OCI-LY7 (cell line): ENCODE measurements around the gene TERB1. TPM values are rescaled to one million over a fixed set of nuclear protein-coding genes. Genes with fewer than 3 reads are reported as not detected.
A peak's percentile ranks its signal among the peaks of the same experiment; 100 is the strongest.

Experiments used
- BruUV-seq: library from RNA; stranded (reverse); fragments of 400-500 nt; replicated peaks from 2 replicates; lab custom pipeline; 2021; lab: Mats Ljungman, UMichigan
- CTCF ChIA-PET: fragments of 300-600 bp; sonication (Branson Sonifier 250); formaldehyde crosslinking; loops from one replicate; lab custom pipeline; 2022; ENCODE audit warnings: antibody characterized with exemption; ENCODE audit not compliant: unreplicated experiment; lab: Charles Lee
- POLR2A ChIA-PET: fragments of 300-600 bp; sonication (Branson Sonifier 250); formaldehyde crosslinking; loops from one replicate; lab custom pipeline; 2022; ENCODE audit warnings: antibody characterized with exemption; lab: Charles Lee
- DNase-seq: peaks from one replicate; pipeline ENCODE4 v3.0.0-alpha.2; 2015; ENCODE audit warnings: low spot score
- H2AFZ ChIP-seq: fragments of 200-600 bp; sonication (generic), shearing (Covaris generic); 2 replicates; pipeline ENCODE4 v1.6.1; 2014; ENCODE audit warnings: mild to moderate bottlenecking, antibody characterized with exemption, low read length, moderate library complexity
- H3K27ac ChIP-seq: fragments of 200-600 bp; sonication (generic); 2 replicates; pipeline ENCODE4 v1.5.1; 2014; ENCODE audit warnings: mixed run types, low read depth, mild to moderate bottlenecking, moderate library complexity, low read length, inconsistent platforms; ENCODE audit not compliant: poor library complexity, severe bottlenecking
- H3K36me3 ChIP-seq: fragments of 200-600 bp; sonication (generic); 2 replicates; pipeline ENCODE4 v1.6.1; 2014; ENCODE audit warnings: mild to moderate bottlenecking, antibody characterized with exemption, low read length, moderate library complexity, mixed read lengths; ENCODE audit not compliant: insufficient read depth
- H3K4me1 ChIP-seq: fragments of 200-600 bp; sonication (generic); 2 replicates; pipeline ENCODE4 v1.5.1; 2014; ENCODE audit warnings: mild to moderate bottlenecking, low read length; ENCODE audit not compliant: insufficient read depth, poor library complexity, severe bottlenecking
- H3K4me2 ChIP-seq: fragments of 200-600 bp; sonication (generic); 2 replicates; pipeline ENCODE4 v1.6.1; 2014; ENCODE audit warnings: mild to moderate bottlenecking, low read length
- H3K4me3 ChIP-seq: fragments of 200-600 bp; sonication (generic); 2 replicates; pipeline ENCODE4 v1.5.1; 2014; ENCODE audit warnings: mild to moderate bottlenecking, low read depth, low read length; ENCODE audit not compliant: poor library complexity, severe bottlenecking
- H3K79me2 ChIP-seq: fragments of 200-600 bp; sonication (generic); 2 replicates; pipeline ENCODE4 v1.6.1; 2016; ENCODE audit warnings: low read depth, mild to moderate bottlenecking, low read length, moderate library complexity, mixed read lengths; ENCODE audit not compliant: insufficient read depth
- H3K9me2 ChIP-seq: fragments of 200-600 bp; sonication (generic); 2 replicates; pipeline ENCODE4 v1.6.1; 2016; ENCODE audit warnings: mild to moderate bottlenecking, low read length, mixed read lengths; ENCODE audit not compliant: insufficient read depth
- H3K9me3 ChIP-seq: fragments of 200-600 bp; sonication (generic); 2 replicates; pipeline ENCODE4 v1.6.1; 2014; ENCODE audit warnings: mild to moderate bottlenecking, mixed run types, low read length, mixed read lengths
- H4K20me1 ChIP-seq: fragments of 200-600 bp; sonication (generic); 2 replicates; pipeline ENCODE4 v1.6.1; 2014; ENCODE audit warnings: mild to moderate bottlenecking, antibody characterized with exemption, low read length, moderate library complexity, mixed read lengths; ENCODE audit not compliant: insufficient read depth
- CTCF ChIP-seq: fragments of 200-600 bp; sonication (generic); conservative IDR thresholded peaks from 2 replicates; pipeline ENCODE4 v1.5.1; 2014; ENCODE audit warnings: mild to moderate bottlenecking, antibody characterized with exemption, low read length, moderate library complexity, mixed read lengths
- EZH2phosphoT487 ChIP-seq: fragments of 200-600 bp; sonication (generic); IDR thresholded peaks from 2 replicates; pipeline ENCODE4 v1.6.1; 2018; ENCODE audit warnings: low read depth, borderline replicate concordance, mild to moderate bottlenecking, mixed run types, antibody characterized with exemption, low read length, moderate library complexity, mixed read lengths
- intact Hi-C: fragments of 100-400 bp; cut with micrococcal nuclease; formaldehyde crosslinking; loops from one replicate; pipeline ENCODE4 v1.10.0; 2022; ENCODE audit not compliant: unreplicated experiment
- total RNA-seq, 2 experiments: library from RNA; depleted of rRNA in 1 of 2; stranded (reverse); fragments of >200 nt in 1 of 2; shearing (Covaris generic) in 1 of 2; gene quantifications; 2 replicates each; pipeline ENCODE4 v1.2.3, GENCODE V29; 2014 to 2022

Gene TERB1
- total RNA-seq, 2 experiments from 2014 or later, result 0.17 TPM; not detected in 1

GRCh38 chr16:66849549-66849948 lies 48.2 kb upstream of the TERB1 start:
- no peaks in the 10 kb centered on the region for H3K79me2 ChIP-seq
- ChIA-PET CTCF (no interaction called here), POLR2A (interaction anchor here (0.6 to 0.7 kb wide), 3 partner anchors 10 to 1091 kb away, joined by 3 to 6 read pairs (median 4); no protein-coding TSS in a partner anchor)
- H3K4me2 ChIP-seq, result no peak overlapping the region
- no peak for TF ChIP-seq EZH2phosphoT487
- TF ChIP-seq CTCF, result peak; percentile 24; the same call in 1 of the 2 replicates
- no TSS peak for BruUV-seq
- peaks cover 3% of the 10 kb centered on the region for H3K4me1 ChIP-seq
- no peaks in the 10 kb centered on the region for H4K20me1 ChIP-seq
- H3K27ac ChIP-seq, result no peak overlapping the region
- DNase-seq, result no peak
- H3K9me2 ChIP-seq, result no peaks in the 10 kb centered on the region
- no peak overlapping the region for H2AFZ ChIP-seq
- no peaks in the 10 kb centered on the region for H3K9me3 ChIP-seq
- no peak overlapping the region for H3K4me3 ChIP-seq
- H3K36me3 ChIP-seq, result no peaks in the 10 kb centered on the region
- intact Hi-C loops, result no loop called here

GRCh38 chr16:66849021-66849420 lies 47.6 kb upstream of the TERB1 start:
- Histone ChIP-seq H3K27ac (no peak overlapping the region), H3K36me3 (no peaks in the 10 kb centered on the region), H4K20me1 (no peaks in the 10 kb centered on the region), H3K4me3 (no peak overlapping the region), H3K9me2 (no peaks in the 10 kb centered on the region), H3K4me2 (no peak overlapping the region), H3K4me1 (peaks cover 3% of the 10 kb centered on the region), H3K79me2 (no peaks in the 10 kb centered on the region), H2AFZ (no peak overlapping the region), H3K9me3 (no peaks in the 10 kb centered on the region)
- TF ChIP-seq EZH2phosphoT487, result no peak
- no peak for TF ChIP-seq CTCF
- DNase-seq, result no peak
- intact Hi-C loops, result no loop called here
- no TSS peak for BruUV-seq
- ChIA-PET POLR2A (interaction anchor here (0.6 kb wide), 1 partner anchor 11 kb away, joined by 3 read pairs; no protein-coding TSS in a partner anchor), CTCF (interaction anchor here (1.1 kb wide), 1 partner anchor 18 kb away, joined by 4 read pairs; the partner anchor contains the start of gene NAE1)

- Histone ChIP-seq H3K79me2 (no peaks in the 10 kb centered on the region), H3K36me3 (no peaks in the 10 kb centered on the region), H3K27ac (no peak overlapping the region), H3K4me3 (no peak overlapping the region), H3K9me3 (no peaks in the 10 kb centered on the region), H3K4me2 (no peak overlapping the region), H2AFZ (no peak overlapping the region), H3K9me2 (no peaks in the 10 kb centered on the region), H3K4me1 (peaks cover 3% of the 10 kb centered on the region), H4K20me1 (no peaks in the 10 kb centered on the region)
- intact Hi-C loops, result no loop called here
- CTCF ChIA-PET, result interaction anchor here (0.5 to 1.1 kb wide), 2 partner anchors 18 kb away, joined by 4 to 5 read pairs; partner anchors contain the start of gene NAE1
- POLR2A ChIA-PET, result interaction anchor here (0.9 kb wide), 1 partner anchor 9 kb away, joined by 3 read pairs; no protein-coding TSS in a partner anchor
- BruUV-seq, result no TSS peak
- TF ChIP-seq CTCF (no peak), EZH2phosphoT487 (no peak)
- DNase-seq, result no peak
Observed at GRCh38 chr16:66848172-66848571, 46.8 kb upstream of the TERB1 start.
